Nephron progenitor cell (in vitro differentiated cells): Measurements from ENCODE around the gene ACOX2.

Experiments
- DNase-seq: peaks from one replicate; pipeline ENCODE4 v3.0.0; 2021
- H3K27ac Mint-ChIP-seq: 2 replicates; pipeline ENCODE4 v1.8.0; 2021; ENCODE audit warnings: mild to moderate bottlenecking, moderate library complexity, mixed read lengths
- H3K27me3 Mint-ChIP-seq: 2 replicates; pipeline ENCODE4 v1.8.0; 2021; ENCODE audit warnings: mild to moderate bottlenecking, low read depth, mixed read lengths; ENCODE audit not compliant: poor library complexity
- H3K36me3 Mint-ChIP-seq: 2 replicates; pipeline ENCODE4 v1.8.0; 2021; ENCODE audit warnings: low read depth, mixed read lengths
- H3K4me1 Mint-ChIP-seq: 2 replicates; pipeline ENCODE4 v1.8.0; 2021; ENCODE audit warnings: mixed read lengths
- H3K4me3 Mint-ChIP-seq: 2 replicates; pipeline ENCODE4 v1.8.0; 2021; ENCODE audit warnings: mild to moderate bottlenecking, moderate library complexity, mixed read lengths
- H3K9me3 Mint-ChIP-seq: 2 replicates; pipeline ENCODE4 v1.8.0; 2021; ENCODE audit warnings: mild to moderate bottlenecking, moderate library complexity, mixed read lengths
- TF ChIP-seq, protein P1 (sequence below): fragments of 200-600 bp; sonication (generic); IDR thresholded peaks from 2 replicates; pipeline ENCODE4 v1.5.0; 2021; ENCODE audit warnings: antibody characterized with exemption

The ACOX2 gene

GRCh38 chr3:58474348-58474911 lies 62.6 kb downstream of the ACOX2 start:
- no peaks in the 10 kb centered on the region for H3K27me3 Mint-ChIP-seq
- H3K4me3 Mint-ChIP-seq: no peak overlapping the region
- peaks cover 7% of the 10 kb centered on the region for H3K9me3 Mint-ChIP-seq
- H3K36me3 Mint-ChIP-seq: peaks cover 5% of the 10 kb centered on the region
- no peak for DNase-seq
- H3K4me1 Mint-ChIP-seq: peaks cover 63% of the 10 kb centered on the region
- TF ChIP-seq, protein P1, sequence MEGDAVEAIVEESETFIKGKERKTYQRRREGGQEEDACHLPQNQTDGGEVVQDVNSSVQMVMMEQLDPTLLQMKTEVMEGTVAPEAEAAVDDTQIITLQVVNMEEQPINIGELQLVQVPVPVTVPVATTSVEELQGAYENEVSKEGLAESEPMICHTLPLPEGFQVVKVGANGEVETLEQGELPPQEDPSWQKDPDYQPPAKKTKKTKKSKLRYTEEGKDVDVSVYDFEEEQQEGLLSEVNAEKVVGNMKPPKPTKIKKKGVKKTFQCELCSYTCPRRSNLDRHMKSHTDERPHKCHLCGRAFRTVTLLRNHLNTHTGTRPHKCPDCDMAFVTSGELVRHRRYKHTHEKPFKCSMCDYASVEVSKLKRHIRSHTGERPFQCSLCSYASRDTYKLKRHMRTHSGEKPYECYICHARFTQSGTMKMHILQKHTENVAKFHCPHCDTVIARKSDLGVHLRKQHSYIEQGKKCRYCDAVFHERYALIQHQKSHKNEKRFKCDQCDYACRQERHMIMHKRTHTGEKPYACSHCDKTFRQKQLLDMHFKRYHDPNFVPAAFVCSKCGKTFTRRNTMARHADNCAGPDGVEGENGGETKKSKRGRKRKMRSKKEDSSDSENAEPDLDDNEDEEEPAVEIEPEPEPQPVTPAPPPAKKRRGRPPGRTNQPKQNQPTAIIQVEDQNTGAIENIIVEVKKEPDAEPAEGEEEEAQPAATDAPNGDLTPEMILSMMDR: no peak
- no peak overlapping the region for H3K27ac Mint-ChIP-seq

DNA sequence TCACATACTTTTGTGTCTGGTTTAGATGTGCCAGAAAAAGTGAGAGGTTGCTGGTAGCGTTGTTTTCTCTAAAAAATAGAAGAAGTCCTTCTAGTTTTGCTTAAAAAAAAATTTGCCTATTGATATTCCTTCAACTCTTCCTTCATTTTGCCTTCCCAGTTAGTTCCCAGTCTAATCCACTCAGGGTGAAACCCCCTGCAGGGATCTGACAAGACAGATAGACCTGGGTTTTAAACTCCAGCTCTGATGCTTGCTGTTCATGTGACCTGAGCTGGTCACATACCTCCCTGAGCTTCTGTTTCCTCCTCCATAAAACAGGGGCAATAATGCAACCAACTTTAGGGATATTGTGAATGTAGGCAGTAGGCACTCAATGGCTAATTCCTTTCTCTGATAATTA lies 63.7 kb downstream of the ACOX2 start:
- H3K36me3 Mint-ChIP-seq: no peaks in the 10 kb centered on the region
- H3K4me3 Mint-ChIP-seq: no peak overlapping the region
- no peaks in the 10 kb centered on the region for H3K27me3 Mint-ChIP-seq
- TF ChIP-seq, protein P1: no peak
- H3K27ac Mint-ChIP-seq: peak overlapping the region; percentile 97
- H3K9me3 Mint-ChIP-seq: no peaks in the 10 kb centered on the region
- DNase-seq: no peak
- H3K4me1 Mint-ChIP-seq: peaks cover 72% of the 10 kb centered on the region

DNA sequence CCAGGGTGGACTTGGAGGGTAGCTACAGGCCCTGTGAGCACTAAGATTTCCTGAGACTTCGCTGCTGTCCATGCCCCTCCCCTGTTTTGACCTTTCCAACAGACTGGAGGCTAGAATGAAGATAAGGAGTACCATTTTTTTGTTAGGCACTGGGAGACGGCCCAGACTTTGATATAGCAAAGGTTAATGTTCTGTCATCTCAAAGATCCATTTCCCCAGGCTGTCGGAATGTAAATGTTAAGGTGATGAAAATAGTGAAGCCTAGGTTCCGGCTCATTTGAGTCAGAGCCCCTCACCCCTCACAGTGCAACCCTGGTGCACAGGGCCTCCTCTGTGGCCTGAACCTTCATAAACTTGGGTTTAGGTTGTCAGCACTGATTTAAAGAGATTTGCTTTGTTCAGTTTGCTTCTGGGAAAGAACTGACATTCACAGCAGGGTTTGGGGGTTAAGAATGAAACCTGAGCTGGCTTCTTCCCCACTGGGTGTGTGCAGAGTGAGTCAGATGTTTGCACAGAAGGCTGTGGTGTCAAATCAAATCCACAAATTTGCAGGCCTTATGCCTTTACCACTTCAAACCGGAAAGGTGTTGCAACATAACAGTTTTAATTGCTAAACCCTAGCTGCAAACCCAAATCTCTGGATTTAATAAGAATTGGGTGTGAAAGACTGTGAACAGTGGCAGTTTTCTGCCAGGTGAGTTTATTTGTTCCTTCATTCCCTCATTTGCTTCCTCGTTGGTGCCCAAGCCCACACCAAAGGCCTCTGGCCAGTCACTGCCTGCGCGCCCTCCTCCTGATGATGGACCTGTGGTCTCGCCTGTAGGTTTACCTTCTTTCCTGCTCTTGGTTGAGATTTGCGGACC lies 65.7 kb downstream of the ACOX2 start:
- peak; percentile 21 for DNase-seq
- Mint-ChIP-seq H3K4me3 (peak overlapping the region; percentile 57), H3K36me3 (no peaks in the 10 kb centered on the region), H3K4me1 (peaks cover 72% of the 10 kb centered on the region), H3K9me3 (no peaks in the 10 kb centered on the region), H3K27me3 (no peaks in the 10 kb centered on the region), H3K27ac (peak overlapping the region; percentile 94)
- TF ChIP-seq, protein P1: no peak

DNA sequence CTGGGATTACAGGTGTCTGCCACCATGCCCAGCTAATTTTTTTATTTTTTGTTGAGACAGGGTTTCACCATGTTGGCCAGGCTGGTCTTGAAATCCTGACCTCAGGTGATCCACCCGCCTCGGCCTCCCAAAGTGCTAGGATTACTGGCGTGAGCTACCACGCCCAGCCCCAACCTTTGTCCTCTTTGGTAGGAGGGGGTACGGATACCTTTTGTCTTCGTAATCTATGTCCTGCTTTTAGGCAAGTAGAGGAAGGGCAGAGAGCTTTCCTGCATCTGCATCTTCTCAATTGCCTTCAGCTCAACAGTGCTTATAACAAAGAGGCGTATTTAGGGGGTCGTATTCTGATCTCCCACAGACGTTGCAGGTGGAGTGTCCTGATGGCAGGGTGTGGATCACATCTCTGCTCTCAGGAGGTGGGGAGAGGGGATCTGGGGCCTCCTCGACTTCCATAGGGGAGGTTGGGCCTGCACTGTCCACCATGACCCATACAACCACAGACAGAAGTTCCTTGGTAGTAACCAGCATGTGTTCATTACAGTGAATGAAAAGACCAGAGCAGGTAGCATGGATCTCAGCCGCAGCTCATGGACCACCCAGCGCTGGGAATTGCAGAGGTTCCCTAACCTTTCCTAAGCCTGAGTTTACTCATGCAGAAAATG lies 66.5 kb downstream of the ACOX2 start:
- Mint-ChIP-seq H3K27ac (peak overlapping the region; percentile 94), H3K27me3 (no peaks in the 10 kb centered on the region), H3K4me1 (peaks cover 71% of the 10 kb centered on the region), H3K36me3 (no peaks in the 10 kb centered on the region), H3K9me3 (no peaks in the 10 kb centered on the region), H3K4me3 (peak overlapping the region; percentile 57)
- DNase-seq: peak; percentile 31
- TF ChIP-seq, protein P1: no peak

GRCh38 chr3:58469096-58469495 lies 67.9 kb downstream of the ACOX2 start:
- peaks cover 57% of the 10 kb centered on the region for H3K4me1 Mint-ChIP-seq
- H3K36me3 Mint-ChIP-seq: no peaks in the 10 kb centered on the region
- H3K9me3 Mint-ChIP-seq: no peaks in the 10 kb centered on the region
- no peak overlapping the region for H3K4me3 Mint-ChIP-seq
- H3K27ac Mint-ChIP-seq: no peak overlapping the region
- TF ChIP-seq, protein P1: no peak
- H3K27me3 Mint-ChIP-seq: no peaks in the 10 kb centered on the region
- no peak for DNase-seq
